C4-2B (cell line): ENCODE results near the gene PRSS16.
"Not testable (repeated sequence)": the region's sequence is repeated elsewhere in the genome, so short reads cannot be mapped to it uniquely, and the experiment has no call there.

Experiments used
- H3K27ac ChIP-seq: fragments of 450-650 bp; 2 replicates; pipeline ENCODE4 v1.5.1; 2017
- CTCF ChIP-seq: fragments of 450-650 bp; conservative IDR thresholded peaks from 2 replicates; pipeline ENCODE4 v1.5.1; 2017; ENCODE audit warnings: mild to moderate bottlenecking
- ZFX ChIP-seq: fragments of 450-650 bp; IDR thresholded peaks from 2 replicates; pipeline ENCODE4 v1.6.1; 2017

The PRSS16 gene

GRCh38 chr6:27263886-27264285 is 16.4 kb downstream of the PRSS16 start:
- TF ChIP-seq CTCF (no peak), ZFX (no peak)
- H3K27ac ChIP-seq: no peak overlapping the region

- not testable (repeated sequence) for H3K27ac ChIP-seq
These were observed 19.5 kb downstream of the PRSS16 start for GRCh38 chr6:27267003-27267402.

- H3K27ac ChIP-seq: no peak overlapping the region
- no peak for TF ChIP-seq CTCF
- no peak for TF ChIP-seq ZFX
These were observed 20.4 kb downstream of the PRSS16 start for GRCh38 chr6:27267857-27268434.

- no peak overlapping the region for H3K27ac ChIP-seq
- no peak for TF ChIP-seq ZFX
- no peak for TF ChIP-seq CTCF
These were observed 21.3 kb downstream of the PRSS16 start for GRCh38 chr6:27268803-27269202.

- TF ChIP-seq ZFX (no peak), CTCF (no peak)
- no peak overlapping the region for H3K27ac ChIP-seq
These were observed 26.3 kb downstream of the PRSS16 start for GRCh38 chr6:27273783-27274182.

GRCh38 chr6:27275025-27275956 is 27.8 kb downstream of the PRSS16 start:
- no peak for TF ChIP-seq CTCF
- no peak overlapping the region for H3K27ac ChIP-seq

GRCh38 chr6:27279513-27280063 is 32.1 kb downstream of the PRSS16 start:
- no peak overlapping the region for H3K27ac ChIP-seq
- TF ChIP-seq CTCF: no peak
- TF ChIP-seq ZFX: no peak
